Esophagus muscularis mucosa (tissue), 4 donors: Measurements from ENCODE around the gene ARID2. TPM values are rescaled to one million over a fixed set of nuclear protein-coding genes. Genes with fewer than 3 reads are reported as not detected.

Experiments
- DNase-seq: peaks from one replicate; pipeline ENCODE4 v3.0.0-alpha.2; 2017; ENCODE audit errors: extremely low spot score
- H3K27ac ChIP-seq, 4 donors: fragments of 200-600 bp; sonication (generic); replicated peaks in 1 of 4; 1 replicate in 3 of 4; 2 replicates in 1 of 4; pipeline ENCODE4 v1.5.1; 2016 to 2019; ENCODE audit warnings: mild to moderate bottlenecking in 1 of 4
- H3K27me3 ChIP-seq, 4 donors: fragments of 200-600 bp; sonication (generic); one replicate each; pipeline versions ENCODE4 v1.5.1 to v1.6.0; 2016 to 2019
- H3K36me3 ChIP-seq, 4 donors: fragments of 200-600 bp; sonication (generic); one replicate each; pipeline ENCODE4 v1.5.1; 2016 to 2019
- H3K4me1 ChIP-seq, 4 donors: fragments of 200-600 bp; sonication (generic); one replicate each; pipeline ENCODE4 v1.5.1; 2016 to 2019
- H3K4me3 ChIP-seq, 4 donors: fragments of 200-600 bp; sonication (generic); 1 replicate in 2 of 4; 2 replicates in 2 of 4; pipeline ENCODE4 v1.5.1; 2016 to 2019; ENCODE audit warnings: mild to moderate bottlenecking in 4 of 4, moderate library complexity in 1 of 4
- H3K9me3 ChIP-seq, 4 donors: fragments of 200-600 bp; sonication (generic); 1 replicate in 3 of 4; 2 replicates in 1 of 4; pipeline ENCODE4 v1.5.1; 2016 to 2019
- CTCF ChIP-seq, 3 experiments: fragments of 200-600 bp in 2 of 3; fragments of 450-650 bp in 1 of 3; sonication (generic) in 2 of 3; IDR thresholded peaks; one replicate each; pipeline ENCODE4 v1.5.1; 2017 to 2019; ENCODE audit warnings: antibody characterized with exemption in 3 of 3, mild to moderate bottlenecking in 2 of 3, moderate library complexity in 1 of 3
- EP300 ChIP-seq: sonication (generic); formaldehyde crosslinking; IDR thresholded peaks from one replicate; pipeline ENCODE4 v1.6.1; 2017; ENCODE audit warnings: antibody characterized with exemption
- POLR2A ChIP-seq: fragments of 450-650 bp; IDR thresholded peaks from one replicate; pipeline ENCODE4 v1.6.1; 2017; ENCODE audit warnings: antibody characterized with exemption, moderate library complexity, mild to moderate bottlenecking, low read depth
- POLR2AphosphoS5 ChIP-seq, 2 donors: sonication (generic); formaldehyde crosslinking; IDR thresholded peaks; one replicate each; pipeline ENCODE4 v1.6.1; 2017; ENCODE audit warnings: antibody characterized with exemption in 2 of 2
- WGBS: methylation state at CpG from one replicate; pipeline ENCODE4 v1.1.5; 2018; 5-methylcytosine and 5-hydroxymethylcytosine counted together
- intact Hi-C: fragments of 100-400 bp; cut with DNase I; formaldehyde crosslinking; loops from one replicate; pipeline ENCODE4 v1.15.1; 2023
- total RNA-seq, 4 donors: library from RNA; depleted of rRNA; stranded (reverse); fragments of >200 nt; gene quantifications; one replicate each; pipeline versions ENCODE4 v1.1.0 to v1.2.1, GENCODE V29; 2016

Gene ARID2
- total RNA-seq, 4 donors from 2014 or later = 24.0 to 45.3 (median 33.0) TPM

- no peaks in the 10 kb centered on the region for H3K9me3 ChIP-seq
- intact Hi-C loops = loop anchor here (1.0 to 10.0 kb wide), 2 partner anchors 262 to 514 kb away; partner anchors contain the start of genes ANO6 and SCAF11
- H3K4me1 ChIP-seq = peaks cover 38 to 47% (median 44%) of the 10 kb centered on the region in 4 donors
- under 1% methylated on average over 21 of the region's 65 CpGs for WGBS
- peak; percentile 98 for DNase-seq
- H3K27me3 ChIP-seq = no peaks in the 10 kb centered on the region
- TF ChIP-seq POLR2A (peak; percentile 81), EP300 (no peak), POLR2AphosphoS5 (IDR thresholded peaks at IDR 0.05) (peak; percentile 93 to 97), CTCF (IDR thresholded peaks at IDR 0.05) (peak; percentile 91 to 100 (median 92))
- H3K36me3 ChIP-seq = no peaks in the 10 kb centered on the region
- peak overlapping the region; percentile 83 to 88 (median 87) for H3K4me3 ChIP-seq
- peak overlapping the region; percentile 98 to 100 (median 99) for H3K27ac ChIP-seq
These were observed 775 bp upstream of the ARID2 start for GRCh38 chr12:45728630-45729232.

- no peaks in the 10 kb centered on the region for H3K36me3 ChIP-seq
- peak overlapping the region; percentile 98 to 100 (median 99) for H3K27ac ChIP-seq
- H3K9me3 ChIP-seq = no peaks in the 10 kb centered on the region
- DNase-seq = no peak
- H3K4me3 ChIP-seq = peak overlapping the region; percentile 83 to 88 (median 87)
- H3K4me1 ChIP-seq = peaks cover 38 to 47% (median 43%) of the 10 kb centered on the region in 4 donors
- intact Hi-C loops = no loop called here
- WGBS = 0% methylated on average over 15 of the region's 26 CpGs
- no peaks in the 10 kb centered on the region for H3K27me3 ChIP-seq
- TF ChIP-seq POLR2A = no peak
- TF ChIP-seq EP300 = no peak
- TF ChIP-seq POLR2AphosphoS5 (IDR thresholded peaks at IDR 0.05) = no peak
- TF ChIP-seq CTCF (IDR thresholded peaks at IDR 0.05) = no peak
These were observed 510 bp downstream of the ARID2 start for GRCh38 chr12:45730084-45730347.

GRCh38 chr12:45730348-45731189 is 1.1 kb downstream of the ARID2 start:
- Histone ChIP-seq H3K27ac (peak overlapping the region; percentile 98 to 100 (median 99)), H3K27me3 (no peaks in the 10 kb centered on the region), H3K9me3 (no peaks in the 10 kb centered on the region), H3K36me3 (no peaks in the 10 kb centered on the region), H3K4me3 (peak overlapping the region; percentile 83 to 88 (median 87)), H3K4me1 (peaks cover 40 to 47% (median 43%) of the 10 kb centered on the region in 4 donors)
- no peak for TF ChIP-seq EP300
- peak in 1 of 2 donors; percentile 13 for TF ChIP-seq POLR2AphosphoS5 (IDR thresholded peaks at IDR 0.05)
- no peak for DNase-seq
- under 1% methylated on average over 38 of the region's 67 CpGs for WGBS
- intact Hi-C loops = no loop called here

GRCh38 chr12:45731190-45731775 is 1.8 kb downstream of the ARID2 start:
- peaks cover 40 to 53% (median 47%) of the 10 kb centered on the region in 4 donors for H3K4me1 ChIP-seq
- no peaks in the 10 kb centered on the region for H3K9me3 ChIP-seq
- no peaks in the 10 kb centered on the region for H3K36me3 ChIP-seq
- no peak for DNase-seq
- WGBS = 10% methylated on average over 4 of the region's 4 CpGs
- H3K27ac ChIP-seq = peak overlapping the region; percentile 98 to 100 (median 99)
- TF ChIP-seq POLR2AphosphoS5 (IDR thresholded peaks at IDR 0.05) (no peak), POLR2A (no peak), EP300 (no peak), CTCF (IDR thresholded peaks at IDR 0.05) (no peak)
- H3K27me3 ChIP-seq = no peaks in the 10 kb centered on the region
- peak overlapping the region; percentile 83 to 88 (median 87) for H3K4me3 ChIP-seq
- intact Hi-C loops = no loop called here

- Histone ChIP-seq H3K4me1 (peaks cover 40 to 53% (median 47%) of the 10 kb centered on the region in 4 donors), H3K27ac (peak overlapping the region; percentile 98 to 100 (median 99)), H3K27me3 (no peaks in the 10 kb centered on the region), H3K9me3 (no peaks in the 10 kb centered on the region), H3K36me3 (peaks cover 0 to 4% (median 0%) of the 10 kb centered on the region in 4 donors), H3K4me3 (peak overlapping the region; percentile 83 to 88 (median 87))
- no peak for TF ChIP-seq CTCF (IDR thresholded peaks at IDR 0.05)
- WGBS = 7% methylated on average over 5 of the region's 5 CpGs
- DNase-seq = no peak
- intact Hi-C loops = no loop called here
These were observed 2.7 kb downstream of the ARID2 start for GRCh38 chr12:45732250-45732649.
